ENCODE results near the gene PBX3.

DNA sequence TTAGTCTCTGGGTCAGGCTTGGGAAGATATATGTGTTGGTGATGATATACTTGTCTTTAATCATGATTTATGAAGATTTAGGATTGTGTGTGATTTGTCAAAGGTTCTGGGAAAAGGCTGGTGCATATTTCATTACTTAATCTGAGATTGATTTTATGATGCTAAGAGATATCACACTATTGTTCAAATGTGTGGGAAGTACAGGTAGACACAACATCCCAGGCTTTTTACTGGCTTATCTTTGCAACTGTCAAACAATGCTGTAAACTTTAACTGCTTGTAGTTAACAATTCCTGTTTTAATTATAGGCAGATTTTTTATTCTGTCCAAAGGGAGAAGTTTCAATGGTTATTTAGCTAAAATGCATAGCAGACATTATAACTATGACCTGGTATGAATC is 23.9 kb downstream of the PBX3 start:
- no peak for TF ChIP-seq EZH2phosphoT487 (conservative IDR thresholded peaks at IDR 0.05; ENCODE audit: low read length)
- TF ChIP-seq, protein P1, sequence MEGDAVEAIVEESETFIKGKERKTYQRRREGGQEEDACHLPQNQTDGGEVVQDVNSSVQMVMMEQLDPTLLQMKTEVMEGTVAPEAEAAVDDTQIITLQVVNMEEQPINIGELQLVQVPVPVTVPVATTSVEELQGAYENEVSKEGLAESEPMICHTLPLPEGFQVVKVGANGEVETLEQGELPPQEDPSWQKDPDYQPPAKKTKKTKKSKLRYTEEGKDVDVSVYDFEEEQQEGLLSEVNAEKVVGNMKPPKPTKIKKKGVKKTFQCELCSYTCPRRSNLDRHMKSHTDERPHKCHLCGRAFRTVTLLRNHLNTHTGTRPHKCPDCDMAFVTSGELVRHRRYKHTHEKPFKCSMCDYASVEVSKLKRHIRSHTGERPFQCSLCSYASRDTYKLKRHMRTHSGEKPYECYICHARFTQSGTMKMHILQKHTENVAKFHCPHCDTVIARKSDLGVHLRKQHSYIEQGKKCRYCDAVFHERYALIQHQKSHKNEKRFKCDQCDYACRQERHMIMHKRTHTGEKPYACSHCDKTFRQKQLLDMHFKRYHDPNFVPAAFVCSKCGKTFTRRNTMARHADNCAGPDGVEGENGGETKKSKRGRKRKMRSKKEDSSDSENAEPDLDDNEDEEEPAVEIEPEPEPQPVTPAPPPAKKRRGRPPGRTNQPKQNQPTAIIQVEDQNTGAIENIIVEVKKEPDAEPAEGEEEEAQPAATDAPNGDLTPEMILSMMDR (IDR thresholded peaks at IDR 0.05; ENCODE audit: insufficient read depth, low read length, poor library complexity, severe bottlenecking) = no peak
